KOPT-K1 (cell line): Measurements from ENCODE around the gene ZNF678.
"Not testable (repeated sequence)": the region's sequence is repeated elsewhere in the genome, so short reads cannot be mapped to it uniquely, and the experiment has no call there.

Source experiments
- H3K27ac ChIP-seq: fragments of 200-600 bp; sonication (generic); 2 replicates; pipeline ENCODE4 v1.5.1; 2016; ENCODE audit warnings: antibody characterized with exemption, mild to moderate bottlenecking, low read depth, low read length; ENCODE audit not compliant: poor library complexity, severe bottlenecking
- H3K36me3 ChIP-seq: fragments of 200-600 bp; sonication (generic); 2 replicates; pipeline ENCODE4 v1.5.1; 2017; ENCODE audit warnings: antibody characterized with exemption, mild to moderate bottlenecking, low read length, moderate library complexity; ENCODE audit not compliant: insufficient read depth
- H3K9me3 ChIP-seq: fragments of 200-600 bp; sonication (generic); 2 replicates; pipeline ENCODE4 v1.5.1; 2017; ENCODE audit warnings: antibody characterized with exemption, low read length, mild to moderate bottlenecking; ENCODE audit not compliant: insufficient read depth, poor library complexity, severe bottlenecking

Gene ZNF678

GRCh38 chr1:227697321-227697864, 134.0 kb downstream of the ZNF678 start:
- Histone ChIP-seq H3K9me3 (peaks cover 25% of the 10 kb centered on the region), H3K36me3 (no peaks in the 10 kb centered on the region), H3K27ac (no peak overlapping the region)

- H3K9me3 ChIP-seq: peaks cover 24% of the 10 kb centered on the region
- not testable (repeated sequence) for H3K27ac ChIP-seq, H3K36me3 ChIP-seq
Measured at GRCh38 chr1:227701631-227702030, 138.3 kb downstream of the ZNF678 start.

- H3K36me3 ChIP-seq: no peaks in the 10 kb centered on the region
- H3K27ac ChIP-seq: no peak overlapping the region
- peaks cover 5% of the 10 kb centered on the region for H3K9me3 ChIP-seq
Measured at GRCh38 chr1:227707846-227708245, 144.5 kb downstream of the ZNF678 start.

- Histone ChIP-seq H3K9me3 (peaks cover 13% of the 10 kb centered on the region), H3K36me3 (no peaks in the 10 kb centered on the region), H3K27ac (no peak overlapping the region)
Measured at GRCh38 chr1:227709451-227709850, 146.1 kb downstream of the ZNF678 start.

GRCh38 chr1:227710474-227710873, 147.1 kb downstream of the ZNF678 start:
- H3K36me3 ChIP-seq, H3K27ac ChIP-seq: not testable (repeated sequence)
- peaks cover 18% of the 10 kb centered on the region for H3K9me3 ChIP-seq

- peaks cover 18% of the 10 kb centered on the region for H3K9me3 ChIP-seq
- no peak overlapping the region for H3K27ac ChIP-seq
- no peaks in the 10 kb centered on the region for H3K36me3 ChIP-seq
Measured at GRCh38 chr1:227712648-227713047, 149.3 kb downstream of the ZNF678 start.

- Histone ChIP-seq H3K36me3 (no peaks in the 10 kb centered on the region), H3K9me3 (peaks cover 65% of the 10 kb centered on the region), H3K27ac (no peak overlapping the region)
Measured at GRCh38 chr1:227718932-227719331, 155.6 kb downstream of the ZNF678 start.

GRCh38 chr1:227723474-227723873, 160.1 kb downstream of the ZNF678 start:
- H3K27ac ChIP-seq: no peak overlapping the region
- peaks cover 52% of the 10 kb centered on the region for H3K9me3 ChIP-seq
- no peaks in the 10 kb centered on the region for H3K36me3 ChIP-seq

GRCh38 chr1:227725046-227725445, 161.7 kb downstream of the ZNF678 start:
- H3K36me3 ChIP-seq: no peaks in the 10 kb centered on the region
- no peak overlapping the region for H3K27ac ChIP-seq
- H3K9me3 ChIP-seq: peaks cover 37% of the 10 kb centered on the region

- H3K27ac ChIP-seq: no peak overlapping the region
- peaks cover 8% of the 10 kb centered on the region for H3K36me3 ChIP-seq
- H3K9me3 ChIP-seq: peaks cover 24% of the 10 kb centered on the region
Measured at GRCh38 chr1:227726318-227726717, 163.0 kb downstream of the ZNF678 start.
